WTC11 (cell line): ENCODE measurements around the gene B3GALNT2. TPM values are rescaled to one million over a fixed set of nuclear protein-coding genes. Genes with fewer than 3 reads are reported as not detected.
A peak's percentile ranks its signal among the peaks of the same experiment; 100 is the strongest.

ENCODE experiments used
- CBFB ChIP-seq: sonication (generic); formaldehyde crosslinking; IDR thresholded peaks from 2 replicates; pipeline ENCODE4 v1.8.1; 2022; ENCODE audit warnings: mild to moderate bottlenecking, low read depth, missing genetic modification reagents
- E2F4 ChIP-seq: sonication (generic); formaldehyde crosslinking; IDR thresholded peaks from 2 replicates; pipeline ENCODE4 v1.8.1; 2022; ENCODE audit warnings: low read depth, mild to moderate bottlenecking, moderate library complexity, missing genetic modification reagents, borderline replicate concordance
- ELF4 ChIP-seq: sonication (generic); formaldehyde crosslinking; IDR thresholded peaks from 2 replicates; pipeline ENCODE4 v1.8.1; 2022; ENCODE audit warnings: low read depth, mild to moderate bottlenecking, moderate library complexity, missing genetic modification reagents
- EMX1 ChIP-seq: fragments of 250-450 bp; sonication (Bioruptor Pico); IDR thresholded peaks from 2 replicates; pipeline ENCODE4 v1.8.0; 2021; ENCODE audit warnings: mild to moderate bottlenecking
- ETV6 ChIP-seq: sonication (generic); formaldehyde crosslinking; IDR thresholded peaks from 2 replicates; pipeline ENCODE4 v1.8.1; 2022; ENCODE audit warnings: mild to moderate bottlenecking, missing genetic modification reagents
- FOXP4 ChIP-seq: sonication (generic); formaldehyde crosslinking; IDR thresholded peaks from 2 replicates; pipeline ENCODE4 v1.8.0; 2022; ENCODE audit warnings: mild to moderate bottlenecking, missing genetic modification reagents
- GTF2I ChIP-seq: fragments of 250-450 bp; sonication (Bioruptor Pico); conservative IDR thresholded peaks from 2 replicates; pipeline ENCODE4 v1.4.0; 2021; ENCODE audit warnings: mild to moderate bottlenecking
- HMGA2 ChIP-seq: fragments of 250-450 bp; sonication (Bioruptor Pico); IDR thresholded peaks from 2 replicates; pipeline ENCODE4 v1.4.0; 2021; ENCODE audit warnings: mild to moderate bottlenecking, moderate library complexity
- IRF2 ChIP-seq: sonication (generic); formaldehyde crosslinking; IDR thresholded peaks from 2 replicates; pipeline ENCODE4 v1.8.0; 2022; ENCODE audit warnings: low read depth, missing genetic modification reagents, borderline replicate concordance
- JAZF1 ChIP-seq: fragments of 250-450 bp; sonication (Bioruptor Pico); IDR thresholded peaks from 2 replicates; pipeline ENCODE4 v1.9.0; 2021; ENCODE audit warnings: moderate library complexity, mild to moderate bottlenecking, inconsistent platforms
- JUN ChIP-seq: sonication (generic); formaldehyde crosslinking; IDR thresholded peaks from 2 replicates; pipeline ENCODE4 v1.8.0; 2023; ENCODE audit warnings: mild to moderate bottlenecking, missing genetic modification reagents
- MXD4 ChIP-seq: fragments of 250-450 bp; sonication (Bioruptor Pico); IDR thresholded peaks from 2 replicates; pipeline ENCODE4 v1.8.0; 2021; ENCODE audit warnings: mild to moderate bottlenecking, moderate library complexity, borderline replicate concordance
- MYBL2 ChIP-seq: sonication (generic); formaldehyde crosslinking; IDR thresholded peaks from 2 replicates; pipeline ENCODE4 v1.8.1; 2023; ENCODE audit warnings: mild to moderate bottlenecking, moderate library complexity, missing genetic modification reagents
- NFE2L1 ChIP-seq: sonication (generic); formaldehyde crosslinking; IDR thresholded peaks from 2 replicates; pipeline ENCODE4 v1.8.1; 2023; ENCODE audit warnings: missing genetic modification reagents
- NFYB ChIP-seq: sonication (generic); formaldehyde crosslinking; conservative IDR thresholded peaks from 2 replicates; pipeline ENCODE4 v1.8.0; 2022; ENCODE audit warnings: low read depth, missing genetic modification reagents
- NR1H2 ChIP-seq: sonication (generic); formaldehyde crosslinking; IDR thresholded peaks from 2 replicates; pipeline ENCODE4 v1.9.0; 2021; ENCODE audit warnings: mild to moderate bottlenecking, moderate library complexity, missing genetic modification reagents
- NR3C1 ChIP-seq: sonication (generic); formaldehyde crosslinking; conservative IDR thresholded peaks from 2 replicates; pipeline ENCODE4 v1.8.1; 2023; ENCODE audit warnings: low read depth, mild to moderate bottlenecking, missing genetic modification reagents
- OVOL2 ChIP-seq: fragments of 250-450 bp; sonication (Bioruptor Pico); IDR thresholded peaks from 2 replicates; pipeline ENCODE4 v1.9.0; 2021; ENCODE audit warnings: mild to moderate bottlenecking, borderline replicate concordance
- PREB ChIP-seq: sonication (generic); formaldehyde crosslinking; IDR thresholded peaks from 2 replicates; pipeline ENCODE4 v1.8.1; 2022; ENCODE audit warnings: mild to moderate bottlenecking, missing genetic modification reagents, moderate library complexity, borderline replicate concordance
- SOX15 ChIP-seq: fragments of 250-450 bp; sonication (Bioruptor Pico); IDR thresholded peaks from 2 replicates; pipeline ENCODE4 v1.9.0; 2021; ENCODE audit warnings: mild to moderate bottlenecking
- ZBTB43 ChIP-seq: sonication (generic); formaldehyde crosslinking; IDR thresholded peaks from 2 replicates; pipeline ENCODE4 v1.8.1; 2023; ENCODE audit warnings: mild to moderate bottlenecking, missing genetic modification reagents
- ZNF263 ChIP-seq: sonication (generic); formaldehyde crosslinking; IDR thresholded peaks from 2 replicates; pipeline ENCODE4 v1.8.1; 2022; ENCODE audit warnings: low read depth, mild to moderate bottlenecking, moderate library complexity, missing genetic modification reagents
- total RNA-seq: library from RNA; stranded (reverse); gene quantifications from 3 replicates; pipeline ENCODE4 v1.2.3, GENCODE V29; 2021
- TF ChIP-seq, protein P1 (sequence below): fragments of 250-450 bp; sonication (Bioruptor Pico); IDR thresholded peaks from 2 replicates; pipeline ENCODE4 v1.9.0; 2021; ENCODE audit warnings: mild to moderate bottlenecking, borderline replicate concordance
- TF ChIP-seq, protein P2 (sequence below): fragments of 250-450 bp; sonication (Bioruptor Pico); IDR thresholded peaks from 2 replicates; pipeline ENCODE4 v1.9.0; 2021; ENCODE audit warnings: mild to moderate bottlenecking
- TF ChIP-seq, protein P3 (sequence below): sonication (generic); formaldehyde crosslinking; IDR thresholded peaks from 2 replicates; pipeline ENCODE4 v1.8.1; 2023; ENCODE audit warnings: mild to moderate bottlenecking, missing genetic modification reagents, borderline replicate concordance

The B3GALNT2 gene
- total RNA-seq, 1 experiment from 2014 or later: 41.7 TPM

DNA sequence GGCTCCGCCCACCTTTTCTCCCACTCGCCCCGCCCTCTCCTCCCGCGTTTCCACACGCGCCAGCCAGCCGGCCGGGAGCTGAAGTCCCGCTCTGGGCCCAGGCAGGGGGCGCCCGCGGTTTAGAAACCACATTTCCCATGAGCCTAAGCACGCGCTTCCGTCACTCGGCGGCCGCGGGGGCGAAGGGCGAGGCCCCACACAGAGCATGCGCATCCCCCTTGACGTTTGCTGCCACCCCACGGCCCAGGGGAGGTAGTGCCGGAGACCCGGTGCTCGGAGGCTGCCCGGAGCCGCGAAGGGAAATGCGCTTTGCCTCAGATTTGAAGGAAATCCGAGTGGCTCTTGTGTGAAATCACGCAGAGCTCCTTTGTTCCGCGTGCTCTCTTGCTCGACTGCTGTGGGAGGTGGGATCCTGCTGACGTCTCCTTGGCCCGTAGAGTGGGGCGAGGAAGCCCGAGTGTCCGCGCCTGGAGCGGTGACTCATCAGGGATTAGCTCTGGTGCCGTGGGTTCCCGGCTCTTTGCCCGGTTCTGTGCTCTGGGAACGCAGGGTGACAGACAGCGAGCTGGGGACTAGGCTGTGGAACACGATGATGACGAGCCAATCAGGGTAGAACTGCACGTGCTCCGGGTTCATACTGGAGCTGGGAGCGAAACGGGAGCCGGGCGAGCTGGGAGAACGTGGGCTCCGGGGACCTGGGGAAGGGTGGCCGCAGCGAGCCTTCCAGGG is 406 bp upstream of the B3GALNT2 start (continued):
- TF ChIP-seq CBFB (CRISPR knock-in tag): no peak; the same call in 1 of the 2 replicates
- TF ChIP-seq, protein P1, sequence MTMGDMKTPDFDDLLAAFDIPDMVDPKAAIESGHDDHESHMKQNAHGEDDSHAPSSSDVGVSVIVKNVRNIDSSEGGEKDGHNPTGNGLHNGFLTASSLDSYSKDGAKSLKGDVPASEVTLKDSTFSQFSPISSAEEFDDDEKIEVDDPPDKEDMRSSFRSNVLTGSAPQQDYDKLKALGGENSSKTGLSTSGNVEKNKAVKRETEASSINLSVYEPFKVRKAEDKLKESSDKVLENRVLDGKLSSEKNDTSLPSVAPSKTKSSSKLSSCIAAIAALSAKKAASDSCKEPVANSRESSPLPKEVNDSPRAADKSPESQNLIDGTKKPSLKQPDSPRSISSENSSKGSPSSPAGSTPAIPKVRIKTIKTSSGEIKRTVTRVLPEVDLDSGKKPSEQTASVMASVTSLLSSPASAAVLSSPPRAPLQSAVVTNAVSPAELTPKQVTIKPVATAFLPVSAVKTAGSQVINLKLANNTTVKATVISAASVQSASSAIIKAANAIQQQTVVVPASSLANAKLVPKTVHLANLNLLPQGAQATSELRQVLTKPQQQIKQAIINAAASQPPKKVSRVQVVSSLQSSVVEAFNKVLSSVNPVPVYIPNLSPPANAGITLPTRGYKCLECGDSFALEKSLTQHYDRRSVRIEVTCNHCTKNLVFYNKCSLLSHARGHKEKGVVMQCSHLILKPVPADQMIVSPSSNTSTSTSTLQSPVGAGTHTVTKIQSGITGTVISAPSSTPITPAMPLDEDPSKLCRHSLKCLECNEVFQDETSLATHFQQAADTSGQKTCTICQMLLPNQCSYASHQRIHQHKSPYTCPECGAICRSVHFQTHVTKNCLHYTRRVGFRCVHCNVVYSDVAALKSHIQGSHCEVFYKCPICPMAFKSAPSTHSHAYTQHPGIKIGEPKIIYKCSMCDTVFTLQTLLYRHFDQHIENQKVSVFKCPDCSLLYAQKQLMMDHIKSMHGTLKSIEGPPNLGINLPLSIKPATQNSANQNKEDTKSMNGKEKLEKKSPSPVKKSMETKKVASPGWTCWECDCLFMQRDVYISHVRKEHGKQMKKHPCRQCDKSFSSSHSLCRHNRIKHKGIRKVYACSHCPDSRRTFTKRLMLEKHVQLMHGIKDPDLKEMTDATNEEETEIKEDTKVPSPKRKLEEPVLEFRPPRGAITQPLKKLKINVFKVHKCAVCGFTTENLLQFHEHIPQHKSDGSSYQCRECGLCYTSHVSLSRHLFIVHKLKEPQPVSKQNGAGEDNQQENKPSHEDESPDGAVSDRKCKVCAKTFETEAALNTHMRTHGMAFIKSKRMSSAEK (CRISPR knock-in tag): no peak
- no peak for TF ChIP-seq NR1H2 (CRISPR knock-in tag)
- TF ChIP-seq NFE2L1 (CRISPR knock-in tag): no peak; the same call in 1 of the 2 replicates
- 0 out of 2 replicates have a peak, but pooled peaks have one; percentile 58 for TF ChIP-seq ZBTB43 (CRISPR knock-in tag)
- no peak for TF ChIP-seq EMX1 (CRISPR knock-in tag)
- 0 out of 2 replicates have a peak, but pooled peaks have one; percentile 48 for TF ChIP-seq E2F4
- TF ChIP-seq IRF2 (CRISPR knock-in tag): no peak
- TF ChIP-seq JUN (CRISPR knock-in tag): no peak
- TF ChIP-seq MXD4: no peak
- TF ChIP-seq PREB (CRISPR knock-in tag): no peak
- no peak for TF ChIP-seq JAZF1 (CRISPR knock-in tag)
- TF ChIP-seq NFYB (CRISPR knock-in tag): no peak
- no peak for TF ChIP-seq ELF4 (CRISPR knock-in tag)
- TF ChIP-seq MYBL2 (CRISPR knock-in tag): no peak; the same call in 1 of the 2 replicates
- peak; percentile 7; the same call in 1 of the 2 replicates for TF ChIP-seq HMGA2 (CRISPR knock-in tag)
- peak; percentile 8; the same call in 1 of the 2 replicates for TF ChIP-seq ETV6 (CRISPR knock-in tag)
- TF ChIP-seq FOXP4 (CRISPR knock-in tag): no peak
- no peak for TF ChIP-seq ZNF263 (CRISPR knock-in tag)
- TF ChIP-seq, protein P2, sequence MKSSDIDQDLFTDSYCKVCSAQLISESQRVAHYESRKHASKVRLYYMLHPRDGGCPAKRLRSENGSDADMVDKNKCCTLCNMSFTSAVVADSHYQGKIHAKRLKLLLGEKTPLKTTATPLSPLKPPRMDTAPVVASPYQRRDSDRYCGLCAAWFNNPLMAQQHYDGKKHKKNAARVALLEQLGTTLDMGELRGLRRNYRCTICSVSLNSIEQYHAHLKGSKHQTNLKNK (CRISPR knock-in tag): no peak
- TF ChIP-seq, protein P3, sequence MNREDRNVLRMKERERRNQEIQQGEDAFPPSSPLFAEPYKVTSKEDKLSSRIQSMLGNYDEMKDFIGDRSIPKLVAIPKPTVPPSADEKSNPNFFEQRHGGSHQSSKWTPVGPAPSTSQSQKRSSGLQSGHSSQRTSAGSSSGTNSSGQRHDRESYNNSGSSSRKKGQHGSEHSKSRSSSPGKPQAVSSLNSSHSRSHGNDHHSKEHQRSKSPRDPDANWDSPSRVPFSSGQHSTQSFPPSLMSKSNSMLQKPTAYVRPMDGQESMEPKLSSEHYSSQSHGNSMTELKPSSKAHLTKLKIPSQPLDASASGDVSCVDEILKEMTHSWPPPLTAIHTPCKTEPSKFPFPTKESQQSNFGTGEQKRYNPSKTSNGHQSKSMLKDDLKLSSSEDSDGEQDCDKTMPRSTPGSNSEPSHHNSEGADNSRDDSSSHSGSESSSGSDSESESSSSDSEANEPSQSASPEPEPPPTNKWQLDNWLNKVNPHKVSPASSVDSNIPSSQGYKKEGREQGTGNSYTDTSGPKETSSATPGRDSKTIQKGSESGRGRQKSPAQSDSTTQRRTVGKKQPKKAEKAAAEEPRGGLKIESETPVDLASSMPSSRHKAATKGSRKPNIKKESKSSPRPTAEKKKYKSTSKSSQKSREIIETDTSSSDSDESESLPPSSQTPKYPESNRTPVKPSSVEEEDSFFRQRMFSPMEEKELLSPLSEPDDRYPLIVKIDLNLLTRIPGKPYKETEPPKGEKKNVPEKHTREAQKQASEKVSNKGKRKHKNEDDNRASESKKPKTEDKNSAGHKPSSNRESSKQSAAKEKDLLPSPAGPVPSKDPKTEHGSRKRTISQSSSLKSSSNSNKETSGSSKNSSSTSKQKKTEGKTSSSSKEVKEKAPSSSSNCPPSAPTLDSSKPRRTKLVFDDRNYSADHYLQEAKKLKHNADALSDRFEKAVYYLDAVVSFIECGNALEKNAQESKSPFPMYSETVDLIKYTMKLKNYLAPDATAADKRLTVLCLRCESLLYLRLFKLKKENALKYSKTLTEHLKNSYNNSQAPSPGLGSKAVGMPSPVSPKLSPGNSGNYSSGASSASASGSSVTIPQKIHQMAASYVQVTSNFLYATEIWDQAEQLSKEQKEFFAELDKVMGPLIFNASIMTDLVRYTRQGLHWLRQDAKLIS (CRISPR knock-in tag): no peak
- TF ChIP-seq OVOL2 (CRISPR knock-in tag): no peak
- no peak for TF ChIP-seq GTF2I (CRISPR knock-in tag)
- TF ChIP-seq NR3C1 (CRISPR knock-in tag): no peak
- no peak for TF ChIP-seq SOX15 (CRISPR knock-in tag)
